ENCODE results near the gene ITIH4.
A peak's percentile ranks its signal among the peaks of the same experiment; 100 is the strongest.
"Not testable (repeated sequence)": the region's sequence is repeated elsewhere in the genome, so short reads cannot be mapped to it uniquely, and the experiment has no call there.

Gene ITIH4

GRCh38 chr3:52779837-52780585, 50.5 kb downstream of the ITIH4 start:
- no peak for DNase-seq

GRCh38 chr3:52779011-52779836, 51.2 kb downstream of the ITIH4 start:
- no peak for DNase-seq

GRCh38 chr3:52777959-52778805, 52.3 kb downstream of the ITIH4 start:
- DNase-seq = no peak

- no peak for DNase-seq
Measured at GRCh38 chr3:52777127-52777958, 53.1 kb downstream of the ITIH4 start, which contains the start of gene ITIH1. TSS of gene ITIH1 (plus strand) at chr3:52777599. CDS start at chr3:52777616, 17 bp downstream.

- DNase-seq = not testable (repeated sequence)
Measured at GRCh38 chr3:52776486-52776885, 54.0 kb downstream of the ITIH4 start.

GRCh38 chr3:52775877-52776276, 54.6 kb downstream of the ITIH4 start:
- no peak for DNase-seq

- DNase-seq = no peak
Measured at GRCh38 chr3:52774901-52775864, 55.3 kb downstream of the ITIH4 start.

GRCh38 chr3:52774066-52774713, 56.3 kb downstream of the ITIH4 start:
- no peak for DNase-seq

GRCh38 chr3:52773361-52774065, 57.0 kb downstream of the ITIH4 start:
- no peak for DNase-seq

GRCh38 chr3:52771702-52772101, 58.8 kb downstream of the ITIH4 start:
- DNase-seq = no peak

GRCh38 chr3:52771334-52771681, 59.2 kb downstream of the ITIH4 start:
- no peak for DNase-seq

- DNase-seq = peak; percentile 67 to 69
Measured at GRCh38 chr3:52770496-52771333, 59.8 kb downstream of the ITIH4 start, which contains the start of gene NEK4. TSS of gene NEK4 (minus strand) at chr3:52770940. CDS start at chr3:52770746, 194 bp downstream.

GRCh38 chr3:52769786-52770455, 60.6 kb downstream of the ITIH4 start:
- no peak for DNase-seq

- no peak for DNase-seq
Measured at GRCh38 chr3:52763466-52763865, 67.0 kb downstream of the ITIH4 start.
